AG10803 (cell line): ENCODE measurements around the gene NKAPD1.
"Not testable (repeated sequence)": the region's sequence is repeated elsewhere in the genome, so short reads cannot be mapped to it uniquely, and the experiment has no call there.

Experiments used
- DNase-seq: peaks from one replicate; pipeline ENCODE4 v3.0.0; 2010; ENCODE audit warnings: low read depth
- H3K4me3 ChIP-seq: 2 replicates; pipeline ENCODE4 v1.5.1; 2011; ENCODE audit warnings: mild to moderate bottlenecking, low read length, control low read depth
- TF ChIP-seq, protein P1 (sequence below): conservative IDR thresholded peaks from 2 replicates; pipeline ENCODE4 v1.5.1; 2011; ENCODE audit warnings: mild to moderate bottlenecking, low read length, control low read depth, inconsistent platforms

NKAPD1 gene

DNA sequence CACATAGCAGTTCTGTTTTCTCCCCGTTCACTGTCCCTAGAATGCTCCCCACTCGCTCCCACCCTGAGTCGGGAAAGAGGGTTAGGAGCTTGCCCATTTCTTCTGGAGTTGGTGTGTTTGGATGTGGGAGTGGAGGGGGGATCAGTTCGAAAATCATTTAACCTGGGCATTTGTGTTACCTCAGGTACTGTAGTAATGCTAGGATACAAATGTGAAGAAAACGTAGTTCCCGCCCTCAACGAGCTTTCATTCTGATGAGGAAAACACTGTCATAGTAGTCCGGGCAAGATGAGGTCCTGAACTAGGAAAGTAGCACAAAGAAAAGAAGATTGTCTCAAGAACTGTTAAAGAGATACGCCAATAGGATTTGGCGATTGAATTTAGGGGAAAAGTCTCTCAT is 13.1 kb downstream of the NKAPD1 start:
- DNase-seq: no peak
- peak overlapping the region; percentile 99 for H3K4me3 ChIP-seq
- TF ChIP-seq, protein P1, sequence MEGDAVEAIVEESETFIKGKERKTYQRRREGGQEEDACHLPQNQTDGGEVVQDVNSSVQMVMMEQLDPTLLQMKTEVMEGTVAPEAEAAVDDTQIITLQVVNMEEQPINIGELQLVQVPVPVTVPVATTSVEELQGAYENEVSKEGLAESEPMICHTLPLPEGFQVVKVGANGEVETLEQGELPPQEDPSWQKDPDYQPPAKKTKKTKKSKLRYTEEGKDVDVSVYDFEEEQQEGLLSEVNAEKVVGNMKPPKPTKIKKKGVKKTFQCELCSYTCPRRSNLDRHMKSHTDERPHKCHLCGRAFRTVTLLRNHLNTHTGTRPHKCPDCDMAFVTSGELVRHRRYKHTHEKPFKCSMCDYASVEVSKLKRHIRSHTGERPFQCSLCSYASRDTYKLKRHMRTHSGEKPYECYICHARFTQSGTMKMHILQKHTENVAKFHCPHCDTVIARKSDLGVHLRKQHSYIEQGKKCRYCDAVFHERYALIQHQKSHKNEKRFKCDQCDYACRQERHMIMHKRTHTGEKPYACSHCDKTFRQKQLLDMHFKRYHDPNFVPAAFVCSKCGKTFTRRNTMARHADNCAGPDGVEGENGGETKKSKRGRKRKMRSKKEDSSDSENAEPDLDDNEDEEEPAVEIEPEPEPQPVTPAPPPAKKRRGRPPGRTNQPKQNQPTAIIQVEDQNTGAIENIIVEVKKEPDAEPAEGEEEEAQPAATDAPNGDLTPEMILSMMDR: no peak

DNA sequence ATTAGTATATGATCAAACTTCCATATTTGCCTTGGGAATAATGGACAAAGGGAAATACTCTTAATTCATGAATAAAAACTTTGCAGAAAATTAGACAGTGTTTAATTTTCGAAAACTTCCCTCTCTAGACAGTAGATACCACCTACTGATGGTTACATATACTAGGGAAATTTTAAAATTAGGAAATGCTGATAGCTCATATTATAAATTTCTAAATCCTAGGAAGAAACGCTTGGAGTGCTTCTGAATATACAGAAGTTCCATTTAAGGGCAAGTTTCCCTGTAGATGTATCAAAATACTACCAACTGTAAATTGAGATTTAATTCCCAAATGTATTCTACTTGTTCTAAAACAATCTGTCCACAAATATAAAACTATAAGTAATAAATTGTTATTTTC is 21.2 kb downstream of the NKAPD1 start:
- not testable (repeated sequence) for DNase-seq, H3K4me3 ChIP-seq

GRCh38 chr11:112096194-112096593 is 22.1 kb downstream of the NKAPD1 start:
- no peak overlapping the region for H3K4me3 ChIP-seq
- no peak for DNase-seq
- TF ChIP-seq, protein P1: no peak

DNA sequence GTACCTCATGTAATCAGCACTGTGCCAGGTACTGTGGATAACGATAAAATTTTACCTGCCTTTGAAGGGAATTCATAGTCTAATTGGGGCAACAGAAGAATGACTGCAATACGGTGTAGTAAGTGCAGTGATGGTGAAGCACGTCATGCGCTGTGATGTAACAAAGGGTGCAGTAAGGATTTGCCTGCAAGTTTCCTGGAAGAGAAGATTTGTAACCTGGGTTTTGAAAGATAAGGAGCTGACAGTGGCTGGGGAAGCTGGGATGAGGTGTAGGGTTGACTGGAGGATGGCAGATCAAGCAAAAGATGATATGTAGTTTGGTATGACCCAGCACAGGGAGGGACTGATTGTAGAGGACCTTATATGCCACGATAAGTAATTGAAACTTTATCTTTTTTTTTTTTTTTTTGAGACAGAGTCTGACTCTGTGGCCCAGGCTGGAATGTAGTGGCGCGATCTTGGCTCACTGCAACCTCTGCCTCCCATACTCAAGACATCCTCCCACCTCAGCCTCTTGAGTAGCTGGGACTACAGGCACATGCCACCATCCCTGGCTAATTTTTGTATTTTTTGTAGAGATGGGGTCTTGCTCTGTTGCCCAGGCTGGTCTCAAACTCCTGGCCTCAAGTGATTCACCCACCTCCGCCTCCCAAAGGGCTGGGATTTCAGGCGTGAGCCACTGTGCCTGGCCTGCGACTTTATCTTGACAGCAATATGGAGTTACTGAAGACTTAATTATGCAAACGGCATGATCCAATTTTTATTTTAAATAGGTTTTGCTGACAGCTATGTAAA is 23.8 kb downstream of the NKAPD1 start:
- no peak for DNase-seq
- no peak overlapping the region for H3K4me3 ChIP-seq
- TF ChIP-seq, protein P1: no peak

- TF ChIP-seq, protein P1: no peak
- DNase-seq: no peak
- H3K4me3 ChIP-seq: no peak overlapping the region
Observed at GRCh38 chr11:112100462-112100861, 26.4 kb downstream of the NKAPD1 start.

DNA sequence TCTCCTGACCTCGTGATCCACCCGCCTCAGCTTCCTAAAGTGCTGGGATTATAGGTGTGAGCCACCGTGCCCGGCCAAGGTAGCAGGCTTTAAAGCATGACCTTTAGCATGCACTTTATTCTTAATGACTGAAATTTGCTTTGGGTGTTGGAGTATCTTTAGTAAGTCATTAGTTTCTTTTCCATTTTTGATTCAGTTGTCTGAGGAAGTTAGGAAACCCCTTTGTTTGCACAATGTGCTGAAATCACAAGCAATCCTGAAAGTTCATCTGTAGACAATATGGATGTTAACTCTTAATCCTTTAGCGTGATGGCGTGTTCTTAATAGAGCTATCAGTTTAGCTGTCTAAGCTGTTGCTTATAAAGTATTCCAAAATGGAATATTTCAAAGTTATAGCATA is 29.3 kb downstream of the NKAPD1 start:
- no peak for DNase-seq
- TF ChIP-seq, protein P1: no peak
- H3K4me3 ChIP-seq: no peak overlapping the region

DNA sequence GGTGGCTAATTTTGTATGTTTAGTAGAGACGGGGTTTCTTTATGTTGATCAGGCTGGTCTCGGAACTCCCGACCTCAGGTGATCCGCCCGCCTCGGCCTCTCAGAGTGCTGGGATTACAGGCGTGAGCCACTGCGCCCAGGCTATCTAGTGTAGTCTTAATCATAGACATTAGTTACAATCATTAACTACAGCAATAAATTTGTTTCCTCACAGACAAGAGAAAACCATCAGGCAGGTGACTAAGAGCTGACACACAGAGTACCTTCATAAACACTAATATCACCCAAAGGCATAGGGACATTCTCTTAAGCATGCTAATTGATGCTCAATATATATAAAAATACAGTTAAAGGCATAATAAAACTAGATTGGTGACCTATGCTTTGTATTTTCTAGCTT is 32.0 kb downstream of the NKAPD1 start:
- H3K4me3 ChIP-seq: no peak overlapping the region
- DNase-seq: no peak

More for the DNA sequence above, 32.0 kb downstream of the NKAPD1 start:
- TF ChIP-seq, protein P1: no peak
